ENCODE results near the gene DNM3.

GRCh38 chr1:172179918-172180317 lies 338.6 kb downstream of the DNM3 start:
- TF ChIP-seq EP300 (IDR thresholded peaks at IDR 0.05; ENCODE audit: borderline replicate concordance): no peak
- TF ChIP-seq, protein P1, sequence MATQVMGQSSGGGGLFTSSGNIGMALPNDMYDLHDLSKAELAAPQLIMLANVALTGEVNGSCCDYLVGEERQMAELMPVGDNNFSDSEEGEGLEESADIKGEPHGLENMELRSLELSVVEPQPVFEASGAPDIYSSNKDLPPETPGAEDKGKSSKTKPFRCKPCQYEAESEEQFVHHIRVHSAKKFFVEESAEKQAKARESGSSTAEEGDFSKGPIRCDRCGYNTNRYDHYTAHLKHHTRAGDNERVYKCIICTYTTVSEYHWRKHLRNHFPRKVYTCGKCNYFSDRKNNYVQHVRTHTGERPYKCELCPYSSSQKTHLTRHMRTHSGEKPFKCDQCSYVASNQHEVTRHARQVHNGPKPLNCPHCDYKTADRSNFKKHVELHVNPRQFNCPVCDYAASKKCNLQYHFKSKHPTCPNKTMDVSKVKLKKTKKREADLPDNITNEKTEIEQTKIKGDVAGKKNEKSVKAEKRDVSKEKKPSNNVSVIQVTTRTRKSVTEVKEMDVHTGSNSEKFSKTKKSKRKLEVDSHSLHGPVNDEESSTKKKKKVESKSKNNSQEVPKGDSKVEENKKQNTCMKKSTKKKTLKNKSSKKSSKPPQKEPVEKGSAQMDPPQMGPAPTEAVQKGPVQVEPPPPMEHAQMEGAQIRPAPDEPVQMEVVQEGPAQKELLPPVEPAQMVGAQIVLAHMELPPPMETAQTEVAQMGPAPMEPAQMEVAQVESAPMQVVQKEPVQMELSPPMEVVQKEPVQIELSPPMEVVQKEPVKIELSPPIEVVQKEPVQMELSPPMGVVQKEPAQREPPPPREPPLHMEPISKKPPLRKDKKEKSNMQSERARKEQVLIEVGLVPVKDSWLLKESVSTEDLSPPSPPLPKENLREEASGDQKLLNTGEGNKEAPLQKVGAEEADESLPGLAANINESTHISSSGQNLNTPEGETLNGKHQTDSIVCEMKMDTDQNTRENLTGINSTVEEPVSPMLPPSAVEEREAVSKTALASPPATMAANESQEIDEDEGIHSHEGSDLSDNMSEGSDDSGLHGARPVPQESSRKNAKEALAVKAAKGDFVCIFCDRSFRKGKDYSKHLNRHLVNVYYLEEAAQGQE (IDR thresholded peaks at IDR 0.05; ENCODE audit: low read depth): no peak
